Ectodermal cell (in vitro differentiated cells): Measurements from ENCODE around the gene LNX2.

ENCODE experiments used
- H3K27ac ChIP-seq: 2 replicates; pipeline ENCODE4 v1.7.0; 2013; ENCODE audit warnings: mild to moderate bottlenecking, low read depth, low read length; ENCODE audit not compliant: insufficient read depth, poor library complexity, severe bottlenecking
- H3K27me3 ChIP-seq: 2 replicates; pipeline ENCODE4 v1.7.0; 2013; ENCODE audit warnings: mild to moderate bottlenecking, low read length; ENCODE audit not compliant: insufficient read depth, control insufficient read depth, poor library complexity, severe bottlenecking
- H3K36me3 ChIP-seq: one replicate; pipeline ENCODE4 v1.7.0; 2013; ENCODE audit warnings: low read length; ENCODE audit not compliant: control insufficient read depth, insufficient read depth
- H3K4me1 ChIP-seq: one replicate; pipeline ENCODE4 v1.7.0; 2013; ENCODE audit warnings: low read length; ENCODE audit not compliant: control insufficient read depth, insufficient read depth
- H3K4me3 ChIP-seq: 2 replicates; pipeline ENCODE4 v1.7.0; 2013; ENCODE audit warnings: low read depth, low read length, control low read depth; ENCODE audit not compliant: insufficient read depth
- H3K9me3 ChIP-seq: 2 replicates; pipeline ENCODE4 v1.7.0; 2013; ENCODE audit warnings: mild to moderate bottlenecking, low read length, moderate library complexity; ENCODE audit not compliant: control insufficient read depth
- WGBS, 2 experiments: methylation state at CpG; one replicate each; pipeline ENCODE4 v1.1.7; 2013; ENCODE audit warnings: missing lambda C conversion rate in 2 of 2; 5-methylcytosine and 5-hydroxymethylcytosine counted together

Gene LNX2

DNA sequence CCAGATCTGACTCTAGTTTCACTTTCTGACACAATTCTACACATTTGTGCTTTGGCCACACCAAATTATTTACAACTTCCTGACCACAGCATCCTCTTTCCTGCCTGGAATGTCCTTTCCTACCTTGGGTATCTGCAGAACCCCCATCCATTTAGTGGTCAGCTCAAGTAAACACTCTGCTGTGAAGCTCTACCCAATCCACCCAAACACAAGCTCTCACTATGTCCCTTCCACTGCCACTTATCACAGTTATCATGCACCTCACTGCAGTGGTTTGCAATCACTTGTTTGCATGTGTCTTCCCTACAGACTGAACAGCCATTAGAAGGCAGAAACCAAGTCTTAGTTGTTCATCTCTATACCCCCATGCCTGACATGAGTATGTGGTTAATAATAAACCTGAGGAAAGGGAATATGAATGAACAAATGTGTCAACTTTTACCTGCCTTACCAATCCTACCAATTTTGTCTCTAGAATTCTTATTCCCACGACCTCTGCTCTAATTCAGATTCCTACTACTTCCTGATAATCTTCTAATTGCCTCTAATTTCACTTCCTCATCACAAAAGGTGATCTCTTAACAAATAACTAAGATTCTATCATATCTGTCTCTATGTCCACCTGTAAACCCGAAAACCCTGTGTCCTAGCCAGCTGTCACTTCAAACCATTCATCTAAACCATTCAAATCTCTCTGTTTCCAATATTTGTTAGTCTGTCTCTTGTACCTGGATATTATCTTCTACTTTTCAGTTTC lies 25.1 kb downstream of the LNX2 start:
- WGBS, 2 experiments, result 86 to 87% methylated on average over 2 of the region's 2 CpGs
- no peaks in the 10 kb centered on the region for H3K4me1 ChIP-seq
- H3K36me3 ChIP-seq, result no peaks in the 10 kb centered on the region
- no peak overlapping the region for H3K27ac ChIP-seq
- H3K4me3 ChIP-seq, result no peak overlapping the region
- H3K27me3 ChIP-seq, result no peaks in the 10 kb centered on the region
- H3K9me3 ChIP-seq, result no peaks in the 10 kb centered on the region

GRCh38 chr13:27593267-27593666 lies 27.1 kb downstream of the LNX2 start:
- H3K27me3 ChIP-seq, result no peaks in the 10 kb centered on the region
- H3K4me1 ChIP-seq, result no peaks in the 10 kb centered on the region
- H3K27ac ChIP-seq, result no peak overlapping the region
- H3K9me3 ChIP-seq, result no peaks in the 10 kb centered on the region
- no peaks in the 10 kb centered on the region for H3K36me3 ChIP-seq
- 89 to 92% methylated on average over 2 to 3 of the region's 3 CpGs for WGBS, 2 experiments
- H3K4me3 ChIP-seq, result no peak overlapping the region

- Histone ChIP-seq H3K36me3 (no peaks in the 10 kb centered on the region), H3K4me1 (no peaks in the 10 kb centered on the region), H3K9me3 (no peaks in the 10 kb centered on the region), H3K4me3 (no peak overlapping the region), H3K27me3 (no peaks in the 10 kb centered on the region), H3K27ac (no peak overlapping the region)
These were observed 27.5 kb downstream of the LNX2 start for GRCh38 chr13:27592865-27593264.

- H3K4me1 ChIP-seq, result no peaks in the 10 kb centered on the region
- H3K27ac ChIP-seq, result no peak overlapping the region
- WGBS, 2 experiments, result 75 to 92% methylated on average over 1 of the region's 1 CpG
- no peak overlapping the region for H3K4me3 ChIP-seq
- H3K9me3 ChIP-seq, result no peaks in the 10 kb centered on the region
- no peaks in the 10 kb centered on the region for H3K36me3 ChIP-seq
- no peaks in the 10 kb centered on the region for H3K27me3 ChIP-seq
These were observed 31.9 kb downstream of the LNX2 start for GRCh38 chr13:27588405-27588804.

- no peaks in the 10 kb centered on the region for H3K9me3 ChIP-seq
- WGBS, 2 experiments, result 88% methylated on average over 4 to 5 of the region's 5 CpGs
These were observed 33.1 kb downstream of the LNX2 start for GRCh38 chr13:27587095-27587746.

DNA sequence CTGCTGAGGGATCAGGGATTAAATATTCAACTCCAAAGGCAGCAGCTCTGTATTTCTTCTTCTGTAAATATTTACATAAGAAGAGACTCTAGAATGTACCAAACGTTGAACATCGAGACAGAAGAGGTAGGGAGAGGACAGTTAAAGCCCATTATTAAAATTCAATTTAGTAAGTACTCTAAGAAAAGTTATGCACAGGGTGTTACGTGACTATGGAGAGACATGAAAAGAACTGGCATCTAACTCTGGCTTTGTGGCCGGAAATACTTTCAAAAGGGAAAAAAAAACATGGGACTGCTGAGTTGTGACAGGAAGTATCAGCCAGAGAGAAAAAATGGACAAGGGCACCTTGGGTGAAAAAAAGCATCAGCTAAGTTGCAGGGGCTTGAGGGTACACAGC lies 36.7 kb downstream of the LNX2 start:
- H3K27ac ChIP-seq, result no peak overlapping the region
- WGBS, 2 experiments, result 90 to 97% methylated on average over 2 to 4 of the region's 4 CpGs
- no peaks in the 10 kb centered on the region for H3K36me3 ChIP-seq
- no peaks in the 10 kb centered on the region for H3K27me3 ChIP-seq
- no peaks in the 10 kb centered on the region for H3K4me1 ChIP-seq
- no peak overlapping the region for H3K4me3 ChIP-seq
- H3K9me3 ChIP-seq, result no peaks in the 10 kb centered on the region

More at GRCh38 chr13:27587095-27587746, 33.1 kb downstream of the LNX2 start:
- Histone ChIP-seq H3K27me3 (no peaks in the 10 kb centered on the region), H3K27ac (no peak overlapping the region), H3K4me3 (no peak overlapping the region), H3K4me1 (no peaks in the 10 kb centered on the region), H3K36me3 (no peaks in the 10 kb centered on the region)

- WGBS, 2 experiments, result 97 to 98% methylated on average over 6 of the region's 6 CpGs
- Histone ChIP-seq H3K9me3 (no peaks in the 10 kb centered on the region), H3K36me3 (no peaks in the 10 kb centered on the region), H3K4me1 (no peaks in the 10 kb centered on the region), H3K27ac (no peak overlapping the region), H3K27me3 (no peaks in the 10 kb centered on the region), H3K4me3 (no peak overlapping the region)
These were observed 42.0 kb downstream of the LNX2 start for GRCh38 chr13:27578121-27579030.

DNA sequence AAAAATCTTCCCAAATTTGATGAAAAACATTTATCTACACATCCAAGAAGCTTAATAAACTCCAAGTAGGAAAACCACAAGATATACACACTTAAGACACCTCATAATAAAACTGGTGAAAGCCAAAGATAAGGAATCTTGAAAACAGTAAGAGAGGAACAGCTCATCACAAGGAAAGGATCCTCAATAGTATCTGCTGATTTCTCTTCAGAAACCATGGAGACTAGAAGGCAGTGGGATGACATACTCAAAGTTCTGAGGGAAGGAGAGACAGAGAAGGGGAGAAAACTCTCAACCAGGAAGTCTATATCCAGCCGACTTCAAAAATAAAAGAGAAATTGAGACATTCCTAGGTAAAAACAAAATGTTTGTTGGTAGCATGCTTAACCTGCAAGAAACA lies 45.7 kb downstream of the LNX2 start:
- no peaks in the 10 kb centered on the region for H3K4me1 ChIP-seq
- no peaks in the 10 kb centered on the region for H3K27me3 ChIP-seq
- H3K4me3 ChIP-seq, result no peak overlapping the region
- 90 to 95% methylated on average over 1 of the region's 1 CpG for WGBS, 2 experiments
- no peaks in the 10 kb centered on the region for H3K36me3 ChIP-seq
- no peaks in the 10 kb centered on the region for H3K9me3 ChIP-seq
- no peak overlapping the region for H3K27ac ChIP-seq

GRCh38 chr13:27573265-27573664 lies 47.1 kb downstream of the LNX2 start:
- Histone ChIP-seq H3K9me3 (no peaks in the 10 kb centered on the region), H3K27me3 (no peaks in the 10 kb centered on the region), H3K27ac (no peak overlapping the region), H3K4me3 (no peak overlapping the region), H3K4me1 (no peaks in the 10 kb centered on the region), H3K36me3 (no peaks in the 10 kb centered on the region)
- WGBS, 2 experiments, result 88 to 96% methylated on average over 2 of the region's 2 CpGs
